Skeletal muscle tissue (tissue), 4 donors: ENCODE results near the gene TINAGL1. TPM values are rescaled to one million over a fixed set of nuclear protein-coding genes. Genes with fewer than 3 reads are reported as not detected.
A peak's percentile ranks its signal among the peaks of the same experiment; 100 is the strongest.

Experiments
- H3K27ac ChIP-seq: one replicate; pipeline ENCODE4 v1.7.0; 2013; ENCODE audit warnings: mild to moderate bottlenecking, low read depth, low read length, inconsistent platforms
- H3K27me3 ChIP-seq, 3 donors: one replicate each; pipeline ENCODE4 v1.7.0; 2013; ENCODE audit warnings: low read length in 3 of 3; ENCODE audit not compliant: control insufficient read depth in 3 of 3, insufficient read depth in 3 of 3
- H3K36me3 ChIP-seq, 3 donors: one replicate each; pipeline ENCODE4 v1.7.0; 2013; ENCODE audit warnings: low read length in 3 of 3; ENCODE audit not compliant: control insufficient read depth in 3 of 3, insufficient read depth in 3 of 3
- H3K4me1 ChIP-seq, 3 donors: one replicate each; pipeline ENCODE4 v1.7.0; 2013; ENCODE audit warnings: low read length in 3 of 3, mild to moderate bottlenecking in 3 of 3; ENCODE audit not compliant: control insufficient read depth in 3 of 3, insufficient read depth in 3 of 3
- H3K4me3 ChIP-seq, 3 donors: one replicate each; pipeline ENCODE4 v1.7.0; 2013; ENCODE audit warnings: low read length in 3 of 3
- H3K9ac ChIP-seq, 3 donors: one replicate each; pipeline ENCODE4 v1.7.0; 2013; ENCODE audit warnings: low read length in 3 of 3, mild to moderate bottlenecking in 3 of 3, moderate library complexity in 2 of 3, low read depth in 1 of 3
- H3K9me3 ChIP-seq, 3 donors: one replicate each; pipeline ENCODE4 v1.7.0; 2013; ENCODE audit warnings: low read length in 3 of 3; ENCODE audit not compliant: control insufficient read depth in 3 of 3
- total RNA-seq: library from RNA; depleted of rRNA; stranded (reverse); fragments of >200 nt; gene quantifications from one replicate; pipeline ENCODE4 v1.2.3, GENCODE V29; 2014
- donor health status: Osteomylitis.

TINAGL1 gene
- total RNA-seq, 1 donor from 2014 or later: 17.2 TPM

- H3K9me3 ChIP-seq: no peaks in the 10 kb centered on the region
- H3K27ac ChIP-seq: peak overlapping the region; percentile 51
- peak overlapping the region; percentile 18 to 60 (median 43) for H3K4me3 ChIP-seq
- H3K4me1 ChIP-seq: peaks cover 8 to 16% (median 15%) of the 10 kb centered on the region in 3 donors
- peak overlapping the region in 2 of 3 donors; percentile 28 to 60 for H3K9ac ChIP-seq
- H3K36me3 ChIP-seq: no peaks in the 10 kb centered on the region
- peaks cover 0 to 5% (median 0%) of the 10 kb centered on the region in 3 donors for H3K27me3 ChIP-seq
Measured at GRCh38 chr1:31548907-31549808, 27.2 kb upstream of the TINAGL1 start.

GRCh38 chr1:31549809-31550620 lies 26.3 kb upstream of the TINAGL1 start:
- Histone ChIP-seq H3K9ac (peak overlapping the region in 1 of 3 donors; percentile 60), H3K9me3 (no peaks in the 10 kb centered on the region), H3K4me1 (peaks cover 8 to 16% (median 15%) of the 10 kb centered on the region in 3 donors), H3K27me3 (peaks cover 0 to 5% (median 0%) of the 10 kb centered on the region in 3 donors), H3K4me3 (peak overlapping the region in 2 of 3 donors; percentile 18 to 60), H3K36me3 (no peaks in the 10 kb centered on the region), H3K27ac (peak overlapping the region; percentile 51)

- Histone ChIP-seq H3K9me3 (no peaks in the 10 kb centered on the region), H3K36me3 (no peaks in the 10 kb centered on the region), H3K4me1 (peaks cover 8 to 16% (median 15%) of the 10 kb centered on the region in 3 donors), H3K27ac (no peak overlapping the region), H3K27me3 (no peaks in the 10 kb centered on the region), H3K9ac (no peak overlapping the region), H3K4me3 (no peak overlapping the region)
Measured at GRCh38 chr1:31551208-31551607, 25.1 kb upstream of the TINAGL1 start.

DNA sequence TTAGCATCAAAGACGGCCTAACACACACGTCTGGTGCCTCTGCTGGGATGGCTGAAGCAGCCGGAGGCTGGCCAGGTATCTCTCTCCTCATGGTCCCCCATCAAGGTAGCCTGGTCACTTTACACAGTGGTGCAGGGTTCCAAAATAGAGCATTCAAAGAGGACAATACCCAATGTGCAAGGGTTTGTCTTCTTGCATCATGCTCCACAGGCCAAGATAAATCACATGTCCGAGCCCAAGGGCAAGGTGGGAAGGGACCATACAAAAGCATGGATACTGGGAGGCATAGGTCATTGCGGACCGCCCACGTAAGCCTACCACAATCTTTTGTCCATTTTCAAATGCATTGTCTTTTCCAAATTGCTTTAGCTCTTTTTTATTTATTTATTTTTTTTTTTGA lies 23.8 kb upstream of the TINAGL1 start:
- peaks cover 8 to 16% (median 15%) of the 10 kb centered on the region in 3 donors for H3K4me1 ChIP-seq
- H3K9ac ChIP-seq: no peak overlapping the region
- H3K36me3 ChIP-seq: no peaks in the 10 kb centered on the region
- no peaks in the 10 kb centered on the region for H3K9me3 ChIP-seq
- no peak overlapping the region for H3K4me3 ChIP-seq
- H3K27ac ChIP-seq: no peak overlapping the region
- H3K27me3 ChIP-seq: no peaks in the 10 kb centered on the region

GRCh38 chr1:31556481-31557006 lies 19.8 kb upstream of the TINAGL1 start:
- H3K27me3 ChIP-seq: no peaks in the 10 kb centered on the region
- no peak overlapping the region for H3K9ac ChIP-seq
- H3K4me1 ChIP-seq: no peaks in the 10 kb centered on the region
- no peak overlapping the region for H3K4me3 ChIP-seq
- H3K9me3 ChIP-seq: no peaks in the 10 kb centered on the region
- no peaks in the 10 kb centered on the region for H3K36me3 ChIP-seq
- no peak overlapping the region for H3K27ac ChIP-seq

DNA sequence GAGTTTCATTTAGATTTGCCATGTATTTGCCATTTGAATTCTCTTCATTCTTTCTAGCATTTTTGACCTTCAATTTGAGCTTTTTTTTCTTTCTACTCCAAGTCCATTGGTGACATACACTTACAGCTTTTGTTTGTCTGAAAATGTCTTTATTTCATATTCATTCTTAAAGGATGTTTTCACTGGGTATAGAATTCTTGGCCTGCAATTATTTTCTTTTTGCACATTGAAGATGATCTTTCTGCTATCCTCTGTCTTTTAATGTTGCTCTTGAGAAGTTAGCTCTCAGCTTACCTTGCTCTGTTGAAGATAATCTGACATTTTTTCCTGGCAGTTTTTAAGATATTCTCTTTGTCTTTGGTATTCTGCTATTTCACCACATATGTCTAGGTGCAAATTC lies 16.6 kb upstream of the TINAGL1 start:
- no peaks in the 10 kb centered on the region for H3K27me3 ChIP-seq
- no peaks in the 10 kb centered on the region for H3K9me3 ChIP-seq
- no peak overlapping the region for H3K27ac ChIP-seq
- H3K4me3 ChIP-seq: no peak overlapping the region
- no peaks in the 10 kb centered on the region for H3K36me3 ChIP-seq
- H3K9ac ChIP-seq: no peak overlapping the region
- H3K4me1 ChIP-seq: peaks cover 0 to 2% (median 0%) of the 10 kb centered on the region in 3 donors

DNA sequence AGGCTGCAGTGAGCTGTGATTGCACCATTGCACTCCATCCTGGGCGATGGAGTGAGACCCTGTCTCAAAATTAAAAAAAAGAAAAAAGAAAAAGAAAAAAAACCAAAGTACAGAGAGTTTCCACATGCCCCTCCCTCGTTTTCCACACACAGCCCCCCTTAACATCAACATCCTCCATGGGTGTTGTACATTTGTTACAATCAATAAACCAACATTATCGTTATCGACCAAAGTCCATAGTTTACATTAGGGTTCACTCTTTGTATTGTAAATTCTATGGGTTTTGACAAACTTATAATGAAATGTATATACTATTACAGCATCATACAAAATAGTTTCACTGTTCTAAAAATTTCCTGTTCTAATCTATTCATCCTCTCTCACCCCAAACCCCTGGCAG lies 15.9 kb upstream of the TINAGL1 start:
- Histone ChIP-seq H3K27ac (no peak overlapping the region), H3K36me3 (no peaks in the 10 kb centered on the region), H3K4me3 (no peak overlapping the region), H3K9ac (no peak overlapping the region), H3K27me3 (no peaks in the 10 kb centered on the region), H3K4me1 (peaks cover 0 to 3% (median 0%) of the 10 kb centered on the region in 3 donors), H3K9me3 (no peaks in the 10 kb centered on the region)

DNA sequence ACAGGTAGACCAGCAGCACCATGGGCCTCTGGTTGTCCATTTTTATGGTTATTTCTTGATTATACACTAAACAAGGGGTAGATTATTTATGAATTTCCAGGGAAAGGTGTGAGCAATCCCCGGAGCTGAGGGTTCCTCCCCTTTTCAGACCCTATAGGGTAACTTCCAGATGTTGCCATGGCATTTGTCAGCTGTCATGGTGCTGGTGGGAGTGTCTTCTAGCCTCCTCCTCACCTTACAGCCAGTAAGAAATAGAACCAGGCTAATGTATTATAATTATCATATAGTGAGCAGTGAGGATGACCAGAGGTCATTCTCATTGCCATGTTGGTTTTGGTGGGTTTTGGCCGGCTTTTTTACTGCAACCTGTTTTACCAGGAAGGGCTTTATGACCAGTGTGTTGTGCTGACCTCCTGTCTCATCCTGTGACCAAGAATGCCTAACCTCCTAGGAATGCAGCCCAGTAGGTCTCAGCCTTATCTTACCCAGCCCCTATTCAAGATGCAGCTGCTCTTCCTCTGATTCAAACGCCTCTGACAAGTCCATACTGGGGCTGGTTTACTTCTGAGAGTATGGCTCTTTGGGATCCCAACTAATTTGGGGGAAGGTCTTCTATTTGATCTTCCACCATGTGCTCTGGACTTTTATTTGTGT lies 13.5 kb upstream of the TINAGL1 start:
- H3K27me3 ChIP-seq: no peaks in the 10 kb centered on the region
- H3K36me3 ChIP-seq: no peaks in the 10 kb centered on the region
- H3K9me3 ChIP-seq: no peaks in the 10 kb centered on the region
- H3K27ac ChIP-seq: no peak overlapping the region
- H3K4me1 ChIP-seq: peaks cover 0 to 3% (median 0%) of the 10 kb centered on the region in 3 donors
- no peak overlapping the region for H3K4me3 ChIP-seq
- no peak overlapping the region for H3K9ac ChIP-seq

GRCh38 chr1:31564606-31564989 lies 11.7 kb upstream of the TINAGL1 start:
- Histone ChIP-seq H3K4me3 (no peak overlapping the region), H3K27ac (no peak overlapping the region)

More at GRCh38 chr1:31564606-31564989, 11.7 kb upstream of the TINAGL1 start:
- Histone ChIP-seq H3K4me1 (peaks cover 0 to 19% (median 11%) of the 10 kb centered on the region in 3 donors), H3K27me3 (no peaks in the 10 kb centered on the region), H3K36me3 (no peaks in the 10 kb centered on the region), H3K9ac (no peak overlapping the region), H3K9me3 (no peaks in the 10 kb centered on the region)
